ENCODE results near the gene PEX11B.

PEX11B gene

DNA sequence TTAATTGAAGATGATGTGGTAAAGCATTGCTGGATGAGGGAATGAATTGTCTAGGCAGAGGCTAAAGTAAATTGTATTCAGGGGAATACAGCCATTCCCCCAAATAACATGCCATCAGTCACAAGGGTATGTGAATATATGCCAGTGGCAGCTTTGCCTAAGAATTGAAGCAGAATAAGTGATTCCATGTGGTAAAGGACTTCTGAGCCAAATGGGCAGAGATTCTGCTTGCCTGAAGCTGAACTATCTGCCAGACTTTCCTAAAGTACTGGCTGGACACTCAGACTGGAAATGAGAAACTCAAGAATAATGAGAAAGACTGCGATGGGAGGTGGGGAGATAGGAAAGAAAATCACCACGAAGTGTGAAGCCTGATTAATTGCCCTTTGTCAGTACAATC is 36.9 kb upstream of the PEX11B start:
- TF ChIP-seq BACH2 (CRISPR knock-in tag; IDR thresholded peaks at IDR 0.05; ENCODE audit: borderline replicate concordance) (no peak), ZNF70 (CRISPR knock-in tag; IDR thresholded peaks at IDR 0.05) (no peak), ESRRG (CRISPR knock-in tag; IDR thresholded peaks at IDR 0.05) (no peak), GLIS3 (CRISPR knock-in tag; IDR thresholded peaks at IDR 0.05) (no peak), ARNTL (CRISPR knock-in tag; IDR thresholded peaks at IDR 0.05; ENCODE audit: borderline replicate concordance, low read depth) (no peak), PPARA (CRISPR knock-in tag; IDR thresholded peaks at IDR 0.05; ENCODE audit: borderline replicate concordance) (no peak), ISL1 (CRISPR knock-in tag; IDR thresholded peaks at IDR 0.05) (no peak), OSR1 (CRISPR knock-in tag; IDR thresholded peaks at IDR 0.05) (no peak), ZNF8 (CRISPR knock-in tag; IDR thresholded peaks at IDR 0.05) (no peak), SNAI2 (CRISPR knock-in tag; IDR thresholded peaks at IDR 0.05) (no peak), CSDC2 (CRISPR knock-in tag; IDR thresholded peaks at IDR 0.05) (no peak)
- TF ChIP-seq, protein P1, sequence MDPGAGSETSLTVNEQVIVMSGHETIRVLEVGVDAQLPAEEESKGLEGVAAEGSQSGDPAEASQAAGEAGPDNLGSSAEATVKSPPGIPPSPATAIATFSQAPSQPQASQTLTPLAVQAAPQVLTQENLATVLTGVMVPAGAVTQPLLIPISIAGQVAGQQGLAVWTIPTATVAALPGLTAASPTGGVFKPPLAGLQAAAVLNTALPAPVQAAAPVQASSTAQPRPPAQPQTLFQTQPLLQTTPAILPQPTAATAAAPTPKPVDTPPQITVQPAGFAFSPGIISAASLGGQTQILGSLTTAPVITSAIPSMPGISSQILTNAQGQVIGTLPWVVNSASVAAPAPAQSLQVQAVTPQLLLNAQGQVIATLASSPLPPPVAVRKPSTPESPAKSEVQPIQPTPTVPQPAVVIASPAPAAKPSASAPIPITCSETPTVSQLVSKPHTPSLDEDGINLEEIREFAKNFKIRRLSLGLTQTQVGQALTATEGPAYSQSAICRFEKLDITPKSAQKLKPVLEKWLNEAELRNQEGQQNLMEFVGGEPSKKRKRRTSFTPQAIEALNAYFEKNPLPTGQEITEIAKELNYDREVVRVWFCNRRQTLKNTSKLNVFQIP (CRISPR knock-in tag; IDR thresholded peaks at IDR 0.05; ENCODE audit: borderline replicate concordance, low read depth), result no peak
- TF ChIP-seq, protein P2, sequence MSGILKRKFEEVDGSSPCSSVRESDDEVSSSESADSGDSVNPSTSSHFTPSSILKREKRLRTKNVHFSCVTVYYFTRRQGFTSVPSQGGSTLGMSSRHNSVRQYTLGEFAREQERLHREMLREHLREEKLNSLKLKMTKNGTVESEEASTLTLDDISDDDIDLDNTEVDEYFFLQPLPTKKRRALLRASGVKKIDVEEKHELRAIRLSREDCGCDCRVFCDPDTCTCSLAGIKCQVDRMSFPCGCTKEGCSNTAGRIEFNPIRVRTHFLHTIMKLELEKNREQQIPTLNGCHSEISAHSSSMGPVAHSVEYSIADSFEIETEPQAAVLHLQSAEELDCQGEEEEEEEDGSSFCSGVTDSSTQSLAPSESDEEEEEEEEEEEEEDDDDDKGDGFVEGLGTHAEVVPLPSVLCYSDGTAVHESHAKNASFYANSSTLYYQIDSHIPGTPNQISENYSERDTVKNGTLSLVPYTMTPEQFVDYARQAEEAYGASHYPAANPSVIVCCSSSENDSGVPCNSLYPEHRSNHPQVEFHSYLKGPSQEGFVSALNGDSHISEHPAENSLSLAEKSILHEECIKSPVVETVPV (CRISPR knock-in tag; IDR thresholded peaks at IDR 0.05), result no peak
- TF ChIP-seq, protein P3, sequence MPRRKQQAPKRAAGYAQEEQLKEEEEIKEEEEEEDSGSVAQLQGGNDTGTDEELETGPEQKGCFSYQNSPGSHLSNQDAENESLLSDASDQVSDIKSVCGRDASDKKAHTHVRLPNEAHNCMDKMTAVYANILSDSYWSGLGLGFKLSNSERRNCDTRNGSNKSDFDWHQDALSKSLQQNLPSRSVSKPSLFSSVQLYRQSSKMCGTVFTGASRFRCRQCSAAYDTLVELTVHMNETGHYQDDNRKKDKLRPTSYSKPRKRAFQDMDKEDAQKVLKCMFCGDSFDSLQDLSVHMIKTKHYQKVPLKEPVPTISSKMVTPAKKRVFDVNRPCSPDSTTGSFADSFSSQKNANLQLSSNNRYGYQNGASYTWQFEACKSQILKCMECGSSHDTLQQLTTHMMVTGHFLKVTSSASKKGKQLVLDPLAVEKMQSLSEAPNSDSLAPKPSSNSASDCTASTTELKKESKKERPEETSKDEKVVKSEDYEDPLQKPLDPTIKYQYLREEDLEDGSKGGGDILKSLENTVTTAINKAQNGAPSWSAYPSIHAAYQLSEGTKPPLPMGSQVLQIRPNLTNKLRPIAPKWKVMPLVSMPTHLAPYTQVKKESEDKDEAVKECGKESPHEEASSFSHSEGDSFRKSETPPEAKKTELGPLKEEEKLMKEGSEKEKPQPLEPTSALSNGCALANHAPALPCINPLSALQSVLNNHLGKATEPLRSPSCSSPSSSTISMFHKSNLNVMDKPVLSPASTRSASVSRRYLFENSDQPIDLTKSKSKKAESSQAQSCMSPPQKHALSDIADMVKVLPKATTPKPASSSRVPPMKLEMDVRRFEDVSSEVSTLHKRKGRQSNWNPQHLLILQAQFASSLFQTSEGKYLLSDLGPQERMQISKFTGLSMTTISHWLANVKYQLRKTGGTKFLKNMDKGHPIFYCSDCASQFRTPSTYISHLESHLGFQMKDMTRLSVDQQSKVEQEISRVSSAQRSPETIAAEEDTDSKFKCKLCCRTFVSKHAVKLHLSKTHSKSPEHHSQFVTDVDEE (CRISPR knock-in tag; IDR thresholded peaks at IDR 0.05), result no peak
- TF ChIP-seq, protein P4, sequence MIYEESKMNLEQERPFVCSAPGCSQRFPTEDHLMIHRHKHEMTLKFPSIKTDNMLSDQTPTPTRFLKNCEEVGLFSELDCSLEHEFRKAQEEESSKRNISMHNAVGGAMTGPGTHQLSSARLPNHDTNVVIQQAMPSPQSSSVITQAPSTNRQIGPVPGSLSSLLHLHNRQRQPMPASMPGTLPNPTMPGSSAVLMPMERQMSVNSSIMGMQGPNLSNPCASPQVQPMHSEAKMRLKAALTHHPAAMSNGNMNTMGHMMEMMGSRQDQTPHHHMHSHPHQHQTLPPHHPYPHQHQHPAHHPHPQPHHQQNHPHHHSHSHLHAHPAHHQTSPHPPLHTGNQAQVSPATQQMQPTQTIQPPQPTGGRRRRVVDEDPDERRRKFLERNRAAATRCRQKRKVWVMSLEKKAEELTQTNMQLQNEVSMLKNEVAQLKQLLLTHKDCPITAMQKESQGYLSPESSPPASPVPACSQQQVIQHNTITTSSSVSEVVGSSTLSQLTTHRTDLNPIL (CRISPR knock-in tag; IDR thresholded peaks at IDR 0.05; ENCODE audit: low read depth), result no peak
- no peak for ATAC-seq

DNA sequence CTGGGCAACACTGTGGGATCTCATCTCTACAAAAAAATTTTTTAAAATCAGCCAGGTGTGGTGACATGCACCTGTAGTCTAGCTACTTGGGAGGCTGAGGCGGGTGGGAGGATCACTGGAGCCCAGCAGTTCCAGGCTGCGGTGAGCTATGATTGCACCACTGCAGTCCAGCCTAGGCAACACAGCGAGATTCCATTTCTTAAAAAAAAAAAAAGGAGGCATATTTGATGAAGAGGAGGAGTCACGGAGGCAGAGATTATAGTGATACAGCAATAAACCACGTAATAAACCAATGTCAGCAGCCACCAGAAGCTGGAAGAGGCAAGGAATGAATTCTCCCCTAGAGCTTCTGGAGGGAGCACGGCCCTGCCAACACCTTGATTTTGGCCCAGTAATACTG is 35.3 kb upstream of the PEX11B start:
- no peak for TF ChIP-seq ZFP30 (CRISPR knock-in tag; IDR thresholded peaks at IDR 0.05)

DNA sequence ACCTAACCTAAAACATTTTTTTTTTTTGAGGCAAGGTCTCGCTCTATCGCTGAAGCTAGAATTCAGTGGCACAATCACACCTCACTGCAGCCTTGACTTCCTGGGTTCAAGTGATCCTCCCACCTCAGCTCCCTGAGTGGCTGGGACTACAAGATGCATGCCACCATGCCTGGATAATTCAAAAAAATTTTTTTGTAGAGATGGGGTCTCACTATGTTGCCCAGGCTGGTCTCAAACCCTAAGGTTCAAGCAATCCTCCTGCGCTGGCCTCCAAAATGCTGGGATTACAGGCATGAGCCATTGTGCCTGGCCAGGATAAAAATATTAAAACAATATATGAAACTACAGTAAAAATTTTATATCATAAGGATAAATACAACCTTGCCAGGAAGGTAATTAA is 34.4 kb upstream of the PEX11B start:
- TF ChIP-seq, protein P2 (CRISPR knock-in tag; IDR thresholded peaks at IDR 0.05), result no peak
- TF ChIP-seq PPARA (CRISPR knock-in tag; IDR thresholded peaks at IDR 0.05; ENCODE audit: borderline replicate concordance), result no peak
- TF ChIP-seq ISL1 (CRISPR knock-in tag; IDR thresholded peaks at IDR 0.05), result no peak
- no peak for TF ChIP-seq ZNF565 (CRISPR knock-in tag; conservative IDR thresholded peaks at IDR 0.05; ENCODE audit: low read depth)
- TF ChIP-seq ZFP30 (CRISPR knock-in tag; IDR thresholded peaks at IDR 0.05), result no peak
- no peak for TF ChIP-seq OSR1 (CRISPR knock-in tag; IDR thresholded peaks at IDR 0.05)
- no peak for TF ChIP-seq ZC3H10 (CRISPR knock-in tag; IDR thresholded peaks at IDR 0.05)
- TF ChIP-seq ZNF8 (CRISPR knock-in tag; IDR thresholded peaks at IDR 0.05), result no peak
- no peak for ATAC-seq

More for the DNA sequence above, 35.3 kb upstream of the PEX11B start:
- ATAC-seq, result no peak

DNA sequence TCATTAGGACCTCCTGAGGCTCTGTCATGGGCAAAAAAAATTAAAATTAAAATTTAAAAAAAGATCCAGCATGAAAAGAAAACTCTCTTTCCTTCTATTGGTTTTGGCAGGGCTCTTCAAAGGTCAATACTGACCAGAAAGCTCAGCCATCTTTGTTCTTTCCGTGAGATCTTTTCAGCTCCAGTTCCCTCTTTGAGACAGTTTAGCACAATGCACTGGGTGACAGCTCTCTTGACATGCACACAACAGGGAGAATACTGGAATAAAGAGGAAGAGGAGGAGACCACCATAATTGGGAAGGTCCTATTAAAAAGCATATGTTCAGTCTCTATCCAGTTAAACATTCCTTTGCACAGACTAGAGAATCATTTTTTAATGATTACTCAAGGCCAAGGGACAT is 33.0 kb upstream of the PEX11B start:
- TF ChIP-seq, protein P2 (CRISPR knock-in tag; IDR thresholded peaks at IDR 0.05), result no peak
- TF ChIP-seq OSR1 (CRISPR knock-in tag; IDR thresholded peaks at IDR 0.05) (no peak), TOX (CRISPR knock-in tag; IDR thresholded peaks at IDR 0.05; ENCODE audit: borderline replicate concordance) (no peak), ZC3H10 (CRISPR knock-in tag; IDR thresholded peaks at IDR 0.05) (no peak), SNAI2 (CRISPR knock-in tag; IDR thresholded peaks at IDR 0.05) (no peak)
- ATAC-seq, result no peak

Measured in SK-N-SH treated with all-trans-retinoic acid at 6 μM for 48 hours (cell line).